CD14-positive monocyte (primary cell): ENCODE data around the gene SH3PXD2A. TPM values are rescaled to one million over a fixed set of nuclear protein-coding genes. Genes with fewer than 3 reads are reported as not detected.

Source experiments
- DNase-seq, 3 donors: peaks; one replicate each; pipeline ENCODE4 v3.0.0-alpha.2; 2011 to 2022
- H2AFZ ChIP-seq: 2 replicates; pipeline ENCODE4 v1.6.0; 2012; ENCODE audit warnings: mild to moderate bottlenecking, low read depth, low read length, inconsistent platforms; ENCODE audit not compliant: insufficient read depth, poor library complexity, severe bottlenecking
- H3K27ac ChIP-seq, 2 donors: 1 replicate in 1 of 2; 2 replicates in 1 of 2; pipeline ENCODE4 v1.5.1; 2012 to 2013; ENCODE audit warnings: low read length in 2 of 2, control low read depth in 1 of 2, inconsistent platforms in 1 of 2, low read depth in 1 of 2, mild to moderate bottlenecking in 1 of 2
- H3K27me3 ChIP-seq, 2 donors: one replicate each; pipeline versions ENCODE4 v1.6.0 to v1.6.1; 2011 to 2013; ENCODE audit warnings: low read length in 2 of 2; ENCODE audit not compliant: control insufficient read depth in 2 of 2, insufficient read depth in 2 of 2
- H3K36me3 ChIP-seq, 2 donors: replicated peaks in 1 of 2; 1 replicate in 1 of 2; 2 replicates in 1 of 2; pipeline versions ENCODE4 v1.5.1 to v1.6.1; 2012 to 2013; ENCODE audit warnings: low read length in 2 of 2, control low read depth in 1 of 2, inconsistent platforms in 1 of 2, mild to moderate bottlenecking in 1 of 2; ENCODE audit not compliant: insufficient read depth in 2 of 2, control insufficient read depth in 1 of 2
- H3K4me1 ChIP-seq, 2 donors: 1 replicate in 1 of 2; 2 replicates in 1 of 2; pipeline versions ENCODE4 v1.5.1 to v1.6.1; 2012 to 2013; ENCODE audit warnings: low read length in 2 of 2, control low read depth in 1 of 2, inconsistent platforms in 1 of 2, mild to moderate bottlenecking in 1 of 2, moderate library complexity in 1 of 2; ENCODE audit not compliant: insufficient read depth in 2 of 2, control insufficient read depth in 1 of 2
- H3K4me2 ChIP-seq: replicated peaks from 2 replicates; pipeline ENCODE3; 2012; ENCODE audit warnings: low read length, moderate library complexity, mild to moderate bottlenecking; ENCODE audit not compliant: poor library complexity, severe bottlenecking; ENCODE audit errors: extremely low read depth
- H3K4me3 ChIP-seq, 3 experiments: fragments of 200-600 bp in 1 of 3; sonication (generic) in 1 of 3; replicated peaks in 1 of 3; 1 replicate in 2 of 3; 2 replicates in 1 of 3; pipeline ENCODE4 v1.5.1; 2011 to 2013; ENCODE audit warnings: low read length in 3 of 3, mild to moderate bottlenecking in 3 of 3, control low read depth in 2 of 3, low read depth in 2 of 3, inconsistent platforms in 1 of 3, moderate library complexity in 1 of 3
- H3K79me2 ChIP-seq: 2 replicates; pipeline ENCODE4 v1.6.0; 2012; ENCODE audit warnings: mild to moderate bottlenecking, control low read depth, inconsistent platforms, low read length, moderate library complexity; ENCODE audit not compliant: insufficient read depth
- H3K9ac ChIP-seq: 2 replicates; pipeline ENCODE4 v1.6.0; 2017; ENCODE audit warnings: low read length, mild to moderate bottlenecking; ENCODE audit not compliant: insufficient read depth, poor library complexity, severe bottlenecking
- H3K9me3 ChIP-seq, 2 donors: replicated peaks in 1 of 2; 1 replicate in 1 of 2; 2 replicates in 1 of 2; pipeline versions ENCODE4 v1.5.1 to v1.6.1; 2012 to 2013; ENCODE audit warnings: low read length in 2 of 2, control low read depth in 1 of 2; ENCODE audit not compliant: control insufficient read depth in 1 of 2, insufficient read depth in 1 of 2
- H4K20me1 ChIP-seq: 2 replicates; pipeline ENCODE4 v1.6.0; 2012; ENCODE audit warnings: mild to moderate bottlenecking, low read length, control low read depth, moderate library complexity; ENCODE audit not compliant: insufficient read depth
- H3K27ac Mint-ChIP-seq, 7 donors: one replicate each; pipeline ENCODE4 v1.8.0; 2020; ENCODE audit warnings: mild to moderate bottlenecking in 7 of 7, mixed read lengths in 7 of 7, moderate library complexity in 6 of 7, inconsistent platforms in 2 of 7
- H3K27me3 Mint-ChIP-seq, 3 donors: one replicate each; pipeline ENCODE4 v1.8.0; 2021 to 2022; ENCODE audit warnings: low read depth in 3 of 3, mild to moderate bottlenecking in 3 of 3, mixed read lengths in 3 of 3, moderate library complexity in 3 of 3, inconsistent platforms in 1 of 3
- H3K36me3 Mint-ChIP-seq, 2 donors: one replicate each; pipeline ENCODE4 v1.8.0; 2020; ENCODE audit warnings: mixed read lengths in 2 of 2, inconsistent platforms in 1 of 2, mild to moderate bottlenecking in 1 of 2
- H3K4me1 Mint-ChIP-seq: one replicate; pipeline ENCODE4 v1.8.0; 2020; ENCODE audit warnings: mild to moderate bottlenecking, mixed read lengths
- H3K4me3 Mint-ChIP-seq, 2 donors: one replicate each; pipeline ENCODE4 v1.8.0; 2020; ENCODE audit warnings: mild to moderate bottlenecking in 2 of 2, mixed read lengths in 2 of 2, moderate library complexity in 1 of 2
- H3K9me3 Mint-ChIP-seq, 7 donors: one replicate each; pipeline ENCODE4 v1.8.0; 2020 to 2022; ENCODE audit warnings: mixed read lengths in 7 of 7, mild to moderate bottlenecking in 6 of 7, moderate library complexity in 6 of 7, inconsistent platforms in 2 of 7
- WGBS: methylation state at CpG from one replicate; pipeline ENCODE4 v1.1.5; 2013; ENCODE audit warnings: missing lambda C conversion rate; ENCODE audit not compliant: insufficient coverage; 5-methylcytosine and 5-hydroxymethylcytosine counted together
- intact Hi-C, 2 donors: fragments of 100-400 bp; cut with micrococcal nuclease; formaldehyde crosslinking; loops; one replicate each; pipeline versions ENCODE4 v1.15.0 to v1.15.1; 2023
- polyA plus RNA-seq, 3 donors: library from polyadenylated mRNA; depleted of rRNA in 1 of 3; unstranded in 2 of 3; stranded (reverse) in 1 of 3; fragments of 300-500 nt in 2 of 3; fragments of >200 nt in 1 of 3; fragmentation: Illumina TruSeq in 2 of 3; gene quantifications; 1 replicate in 2 of 3; 2 replicates in 1 of 3; pipeline ENCODE4 v1.2.3, GENCODE V29; 2012 to 2021
- TF ChIP-seq, protein P1 (sequence below): fragments of 200-600 bp; IDR thresholded peaks from one replicate; pipeline ENCODE4 v1.8.0; 2022; ENCODE audit warnings: antibody characterized with exemption, mild to moderate bottlenecking

The SH3PXD2A gene
- polyA plus RNA-seq, 3 donors: 0.01 to 0.76 (median 0.05) TPM

- Mint-ChIP-seq H3K27me3 (peaks cover 46 to 50% (median 50%) of the 10 kb centered on the region in 3 donors), H3K36me3 (peaks cover 2% of the 10 kb centered on the region in 2 donors), H3K4me3 (peak overlapping the region in 1 of 2 donors; percentile 91), H3K27ac (peak overlapping the region in 1 of 7 donors; percentile 3), H3K4me1 (peaks cover 19% of the 10 kb centered on the region), H3K9me3 (peaks cover 0 to 9% (median 0%) of the 10 kb centered on the region in 7 donors)
- TF ChIP-seq, protein P1, sequence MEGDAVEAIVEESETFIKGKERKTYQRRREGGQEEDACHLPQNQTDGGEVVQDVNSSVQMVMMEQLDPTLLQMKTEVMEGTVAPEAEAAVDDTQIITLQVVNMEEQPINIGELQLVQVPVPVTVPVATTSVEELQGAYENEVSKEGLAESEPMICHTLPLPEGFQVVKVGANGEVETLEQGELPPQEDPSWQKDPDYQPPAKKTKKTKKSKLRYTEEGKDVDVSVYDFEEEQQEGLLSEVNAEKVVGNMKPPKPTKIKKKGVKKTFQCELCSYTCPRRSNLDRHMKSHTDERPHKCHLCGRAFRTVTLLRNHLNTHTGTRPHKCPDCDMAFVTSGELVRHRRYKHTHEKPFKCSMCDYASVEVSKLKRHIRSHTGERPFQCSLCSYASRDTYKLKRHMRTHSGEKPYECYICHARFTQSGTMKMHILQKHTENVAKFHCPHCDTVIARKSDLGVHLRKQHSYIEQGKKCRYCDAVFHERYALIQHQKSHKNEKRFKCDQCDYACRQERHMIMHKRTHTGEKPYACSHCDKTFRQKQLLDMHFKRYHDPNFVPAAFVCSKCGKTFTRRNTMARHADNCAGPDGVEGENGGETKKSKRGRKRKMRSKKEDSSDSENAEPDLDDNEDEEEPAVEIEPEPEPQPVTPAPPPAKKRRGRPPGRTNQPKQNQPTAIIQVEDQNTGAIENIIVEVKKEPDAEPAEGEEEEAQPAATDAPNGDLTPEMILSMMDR: no peak
- WGBS: 0% methylated on average over 1 of the region's 5 CpGs
- intact Hi-C loops: no loop called here
- peak overlapping the region; percentile 46 for H2AFZ ChIP-seq
- H3K36me3 ChIP-seq: no peaks in the 10 kb centered on the region
- H3K4me3 ChIP-seq: no peak overlapping the region
- no peak overlapping the region for H3K27ac ChIP-seq
- no peak overlapping the region for H3K4me2 ChIP-seq
- peaks cover 24 to 26% of the 10 kb centered on the region in 2 donors for H3K4me1 ChIP-seq
- H3K9ac ChIP-seq: no peak overlapping the region
- no peaks in the 10 kb centered on the region for H3K79me2 ChIP-seq
- no peak for DNase-seq
- H4K20me1 ChIP-seq: no peaks in the 10 kb centered on the region
- peaks cover 29 to 38% of the 10 kb centered on the region in 2 donors for H3K27me3 ChIP-seq
- peaks cover 0 to 13% of the 10 kb centered on the region in 2 donors for H3K9me3 ChIP-seq
These were observed 161.6 kb downstream of the SH3PXD2A start for GRCh38 chr10:103693812-103694205.

GRCh38 chr10:103692952-103693811 is 162.2 kb downstream of the SH3PXD2A start:
- Histone ChIP-seq H2AFZ (peak overlapping the region; percentile 46), H3K4me1 (peaks cover 24 to 26% of the 10 kb centered on the region in 2 donors), H3K4me3 (peak overlapping the region in 1 of 3 experiments; percentile 42), H3K9ac (no peak overlapping the region), H3K27ac (no peak overlapping the region), H3K36me3 (no peaks in the 10 kb centered on the region), H4K20me1 (no peaks in the 10 kb centered on the region), H3K79me2 (no peaks in the 10 kb centered on the region), H3K27me3 (peaks cover 29 to 38% of the 10 kb centered on the region in 2 donors), H3K9me3 (peaks cover 0 to 13% of the 10 kb centered on the region in 2 donors), H3K4me2 (peak overlapping the region; percentile 41)
- Mint-ChIP-seq H3K27me3 (peaks cover 46 to 52% (median 51%) of the 10 kb centered on the region in 3 donors), H3K4me1 (peaks cover 19% of the 10 kb centered on the region), H3K27ac (peak overlapping the region in 1 of 7 donors; percentile 3), H3K36me3 (peaks cover 2% of the 10 kb centered on the region in 2 donors), H3K9me3 (peaks cover 0 to 9% (median 0%) of the 10 kb centered on the region in 7 donors), H3K4me3 (peak overlapping the region; percentile 64 to 91)
- intact Hi-C loops: no loop called here
- WGBS: under 1% methylated on average over 35 of the region's 69 CpGs
- TF ChIP-seq, protein P1: no peak
- peak in 1 of 3 donors; percentile 3 for DNase-seq
